ENCODE results near the gene JARID2. TPM values are rescaled to one million over a fixed set of nuclear protein-coding genes. Genes with fewer than 3 reads are reported as not detected.

JARID2 gene
- 35.9 and 43.9 TPM in 2 replicates for total RNA-seq (ENCODE audit: low replicate concordance)
- long read RNA-seq, partial matches to known transcripts: 17 of 20 reads
- long read RNA-seq, other reads (novel, unspliced or antisense): 3 of 20 reads

- Mint-ChIP-seq H3K4me1 (ENCODE audit: unreplicated experiment) (peaks cover 30% of the 10 kb centered on the region), H3K27ac (peak within 1 kb of the TSS; percentile 94), H3K27me3 (no peaks in the 10 kb centered on the region), H3K9me3 (no peaks in the 10 kb centered on the region), H3K36me3 (no peaks in the 10 kb centered on the region), H3K4me3 (peak within 1 kb of the TSS; percentile 99)
- TF ChIP-seq CTCF (conservative IDR thresholded peaks at IDR 0.05): no peak
- DNase-seq (ENCODE audit: extremely low spot score, unreplicated experiment): peak; percentile 97
Observed at GRCh38 chr6:15245361-15246216, at the start of gene JARID2. TSS of gene JARID2 (plus strand) at chr6:15246069. CDS start at chr6:15246540, 471 bp downstream.

- Mint-ChIP-seq H3K4me3 (no peak overlapping the region), H3K27ac (no peak overlapping the region), H3K36me3 (no peaks in the 10 kb centered on the region), H3K27me3 (no peaks in the 10 kb centered on the region), H3K9me3 (no peaks in the 10 kb centered on the region), H3K4me1 (ENCODE audit: unreplicated experiment) (peaks cover 6% of the 10 kb centered on the region)
- no peak for TF ChIP-seq CTCF (conservative IDR thresholded peaks at IDR 0.05)
- DNase-seq (ENCODE audit: extremely low spot score, unreplicated experiment): no peak
Observed at GRCh38 chr6:15200087-15200486, 45.8 kb upstream of the JARID2 start.

- Mint-ChIP-seq H3K4me1 (ENCODE audit: unreplicated experiment) (no peaks in the 10 kb centered on the region), H3K9me3 (peaks cover 5% of the 10 kb centered on the region), H3K36me3 (no peaks in the 10 kb centered on the region), H3K4me3 (no peak overlapping the region), H3K27me3 (no peaks in the 10 kb centered on the region), H3K27ac (no peak overlapping the region)
- TF ChIP-seq CTCF (conservative IDR thresholded peaks at IDR 0.05): no peak
- no peak for DNase-seq (ENCODE audit: extremely low spot score, unreplicated experiment)
Observed at GRCh38 chr6:15205321-15205720, 40.5 kb upstream of the JARID2 start.

GRCh38 chr6:15206887-15207286 is 39.0 kb upstream of the JARID2 start:
- H3K27ac Mint-ChIP-seq: no peak overlapping the region
- no peak for TF ChIP-seq CTCF (conservative IDR thresholded peaks at IDR 0.05)
- no peak for DNase-seq (ENCODE audit: extremely low spot score, unreplicated experiment)
- no peaks in the 10 kb centered on the region for H3K27me3 Mint-ChIP-seq
- H3K36me3 Mint-ChIP-seq: no peaks in the 10 kb centered on the region
- H3K9me3 Mint-ChIP-seq: peaks cover 5% of the 10 kb centered on the region
- H3K4me3 Mint-ChIP-seq: no peak overlapping the region
- no peaks in the 10 kb centered on the region for H3K4me1 Mint-ChIP-seq (ENCODE audit: unreplicated experiment)

- no peak overlapping the region for H3K27ac Mint-ChIP-seq
- H3K36me3 Mint-ChIP-seq: no peaks in the 10 kb centered on the region
- peaks cover 5% of the 10 kb centered on the region for H3K9me3 Mint-ChIP-seq
- no peak for TF ChIP-seq CTCF (conservative IDR thresholded peaks at IDR 0.05)
- no peak for DNase-seq (ENCODE audit: extremely low spot score, unreplicated experiment)
- H3K4me3 Mint-ChIP-seq: no peak overlapping the region
- no peaks in the 10 kb centered on the region for H3K4me1 Mint-ChIP-seq (ENCODE audit: unreplicated experiment)
- no peaks in the 10 kb centered on the region for H3K27me3 Mint-ChIP-seq
Observed at GRCh38 chr6:15207923-15208322, 37.9 kb upstream of the JARID2 start.
